ENCODE data around the gene CAMK1D. TPM values are rescaled to one million over a fixed set of nuclear protein-coding genes. Genes with fewer than 3 reads are reported as not detected.
"Not testable (repeated sequence)": the region's sequence is repeated elsewhere in the genome, so short reads cannot be mapped to it uniquely, and the experiment has no call there.

Gene CAMK1D
- total RNA-seq, 6 experiments from 2014 or later, result 5.3 to 10.8 (median 9.5) TPM

DNA sequence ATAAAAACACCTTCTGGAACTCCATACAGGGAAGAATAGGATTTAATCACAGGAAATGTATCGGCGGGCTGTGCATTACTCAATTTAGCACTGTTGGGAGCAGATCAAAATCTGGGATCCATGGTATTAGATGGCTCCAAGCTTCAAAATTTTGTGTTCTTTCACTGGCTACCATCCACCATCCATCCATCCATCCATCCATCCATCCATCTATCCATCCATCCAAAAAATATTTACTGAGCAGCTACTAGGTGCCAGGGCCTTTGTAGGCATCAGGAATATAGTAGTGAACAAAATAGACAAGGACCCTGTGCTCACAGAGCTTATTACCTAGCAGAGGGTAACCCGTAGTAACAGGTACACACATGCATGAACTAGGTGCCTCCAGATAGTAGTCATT is 372.0 kb downstream of the CAMK1D start:
- no peak for ATAC-seq
- TF ChIP-seq, protein P1, sequence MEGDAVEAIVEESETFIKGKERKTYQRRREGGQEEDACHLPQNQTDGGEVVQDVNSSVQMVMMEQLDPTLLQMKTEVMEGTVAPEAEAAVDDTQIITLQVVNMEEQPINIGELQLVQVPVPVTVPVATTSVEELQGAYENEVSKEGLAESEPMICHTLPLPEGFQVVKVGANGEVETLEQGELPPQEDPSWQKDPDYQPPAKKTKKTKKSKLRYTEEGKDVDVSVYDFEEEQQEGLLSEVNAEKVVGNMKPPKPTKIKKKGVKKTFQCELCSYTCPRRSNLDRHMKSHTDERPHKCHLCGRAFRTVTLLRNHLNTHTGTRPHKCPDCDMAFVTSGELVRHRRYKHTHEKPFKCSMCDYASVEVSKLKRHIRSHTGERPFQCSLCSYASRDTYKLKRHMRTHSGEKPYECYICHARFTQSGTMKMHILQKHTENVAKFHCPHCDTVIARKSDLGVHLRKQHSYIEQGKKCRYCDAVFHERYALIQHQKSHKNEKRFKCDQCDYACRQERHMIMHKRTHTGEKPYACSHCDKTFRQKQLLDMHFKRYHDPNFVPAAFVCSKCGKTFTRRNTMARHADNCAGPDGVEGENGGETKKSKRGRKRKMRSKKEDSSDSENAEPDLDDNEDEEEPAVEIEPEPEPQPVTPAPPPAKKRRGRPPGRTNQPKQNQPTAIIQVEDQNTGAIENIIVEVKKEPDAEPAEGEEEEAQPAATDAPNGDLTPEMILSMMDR (IDR thresholded peaks at IDR 0.05), result no peak
- TF ChIP-seq POLR2A (IDR thresholded peaks at IDR 0.05), result no peak
- Histone ChIP-seq H3K27ac (no peak overlapping the region), H3K4me1 (peaks cover 0 to 29% (median 8%) of the 10 kb centered on the region in 4 donors), H3K27me3 (no peaks in the 10 kb centered on the region), H3K36me3 (no peaks in the 10 kb centered on the region), H3K4me3 (no peak overlapping the region), H3K9me3 (no peaks in the 10 kb centered on the region)
- DNase-seq, result no peak
- 100% methylated on average over 3 of the region's 3 CpGs for WGBS (ENCODE audit: insufficient coverage, low coverage, low lambda C conversion rate, missing lambda C conversion rate)
- intact Hi-C loops (cut with DNase I), result no loop called here

DNA sequence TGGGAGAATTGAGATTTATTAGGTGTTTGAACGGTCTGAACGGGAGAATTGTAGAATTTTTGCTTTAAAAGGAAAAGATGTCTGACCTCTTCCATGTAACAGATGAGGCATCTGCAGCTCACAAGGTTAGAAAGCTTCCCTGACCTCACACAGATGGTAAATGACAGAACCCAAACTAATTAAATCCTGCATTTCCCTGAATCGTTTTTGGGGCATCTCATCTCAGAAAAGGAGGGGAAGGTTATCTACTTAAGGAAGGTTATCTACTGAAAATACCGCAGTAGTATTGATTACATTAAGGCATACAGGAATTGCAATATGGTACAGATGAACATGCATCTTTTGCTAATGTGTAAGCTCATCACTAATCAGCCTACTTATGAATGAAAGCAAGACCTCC is 373.9 kb downstream of the CAMK1D start:
- DNase-seq, result no peak
- no peaks in the 10 kb centered on the region for H3K36me3 ChIP-seq
- TF ChIP-seq POLR2A (IDR thresholded peaks at IDR 0.05), result no peak
- TF ChIP-seq, protein P1 (IDR thresholded peaks at IDR 0.05), result no peak
- WGBS (ENCODE audit: insufficient coverage, low coverage, low lambda C conversion rate, missing lambda C conversion rate), result 63% methylated on average over 4 of the region's 4 CpGs
- no peak overlapping the region for H3K4me3 ChIP-seq
- H3K27me3 ChIP-seq, result no peaks in the 10 kb centered on the region
- peaks cover 0 to 24% (median 8%) of the 10 kb centered on the region in 4 donors for H3K4me1 ChIP-seq
- intact Hi-C loops (cut with DNase I), result no loop called here
- H3K9me3 ChIP-seq, result no peaks in the 10 kb centered on the region
- ATAC-seq, result no peak
- no peak overlapping the region for H3K27ac ChIP-seq

DNA sequence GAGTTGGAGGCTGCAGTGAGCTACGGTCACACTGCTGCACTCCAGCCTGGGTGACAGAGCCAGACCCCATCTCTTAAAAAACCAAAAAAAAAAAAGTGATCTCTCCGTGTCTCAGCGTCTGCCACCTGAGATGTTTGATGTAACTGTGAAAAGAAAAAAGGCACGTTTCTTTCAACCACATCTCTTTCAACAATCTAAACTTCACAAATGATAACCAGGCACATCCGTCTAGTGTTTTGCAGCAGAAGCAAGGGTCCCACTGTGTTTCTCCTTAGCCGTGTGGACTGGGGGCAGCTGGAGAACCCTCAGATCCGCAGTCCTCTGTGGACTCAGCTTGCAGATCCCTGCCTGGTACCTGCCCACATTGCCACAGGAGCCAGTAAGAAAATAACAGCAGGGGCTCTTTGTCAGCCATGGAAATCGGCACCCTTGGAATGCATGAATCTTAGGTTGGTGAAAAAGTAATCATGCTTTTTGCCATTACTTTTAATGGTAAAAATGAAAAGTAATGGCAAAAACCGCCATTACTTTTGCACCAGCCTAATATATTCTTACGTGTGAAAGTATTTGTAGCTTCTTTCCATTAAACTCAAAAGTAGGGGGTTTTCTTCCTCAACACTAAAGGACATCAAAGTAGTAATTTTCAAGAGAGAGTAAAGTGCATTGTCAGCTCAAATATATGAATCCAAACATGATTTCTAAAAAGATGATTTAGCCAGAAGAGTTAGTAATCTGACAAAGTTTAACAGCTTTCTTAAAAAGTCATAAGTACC is 375.6 kb downstream of the CAMK1D start:
- Histone ChIP-seq H3K27ac (no peak overlapping the region), H3K4me3 (no peak overlapping the region), H3K36me3 (no peaks in the 10 kb centered on the region), H3K9me3 (no peaks in the 10 kb centered on the region), H3K27me3 (no peaks in the 10 kb centered on the region), H3K4me1 (peaks cover 0 to 13% (median 5%) of the 10 kb centered on the region in 4 donors)
- TF ChIP-seq, protein P1 (IDR thresholded peaks at IDR 0.05), result no peak
- no peak for TF ChIP-seq POLR2A (IDR thresholded peaks at IDR 0.05)
- WGBS (ENCODE audit: insufficient coverage, low coverage, low lambda C conversion rate, missing lambda C conversion rate), result 82% methylated on average over 8 of the region's 10 CpGs
- ATAC-seq (no peak), DNase-seq (no peak)
- intact Hi-C loops (cut with DNase I), result no loop called here

DNA sequence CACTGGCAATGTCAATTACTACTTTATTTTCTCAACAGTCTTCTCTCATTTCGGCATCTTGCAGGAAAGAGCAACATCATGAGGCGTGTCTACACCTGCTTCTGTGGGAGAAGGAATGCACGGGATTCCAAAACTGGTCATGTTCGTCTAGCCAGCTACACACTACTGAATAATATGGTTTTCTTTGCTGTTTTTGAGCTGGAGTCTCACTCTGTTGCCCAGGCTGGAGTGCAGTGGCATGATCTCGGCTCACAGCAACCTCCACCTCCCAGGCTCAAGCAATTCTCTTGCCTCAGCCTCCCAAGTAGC is 376.2 kb downstream of the CAMK1D start:
- H3K4me3 ChIP-seq; H3K36me3 ChIP-seq; ATAC-seq; H3K4me1 ChIP-seq; H3K27ac ChIP-seq; intact Hi-C loops (cut with DNase I); DNase-seq; H3K27me3 ChIP-seq; H3K9me3 ChIP-seq: not testable (repeated sequence)
- WGBS (ENCODE audit: insufficient coverage, low coverage, low lambda C conversion rate, missing lambda C conversion rate), result 94% methylated on average over 5 of the region's 5 CpGs

DNA sequence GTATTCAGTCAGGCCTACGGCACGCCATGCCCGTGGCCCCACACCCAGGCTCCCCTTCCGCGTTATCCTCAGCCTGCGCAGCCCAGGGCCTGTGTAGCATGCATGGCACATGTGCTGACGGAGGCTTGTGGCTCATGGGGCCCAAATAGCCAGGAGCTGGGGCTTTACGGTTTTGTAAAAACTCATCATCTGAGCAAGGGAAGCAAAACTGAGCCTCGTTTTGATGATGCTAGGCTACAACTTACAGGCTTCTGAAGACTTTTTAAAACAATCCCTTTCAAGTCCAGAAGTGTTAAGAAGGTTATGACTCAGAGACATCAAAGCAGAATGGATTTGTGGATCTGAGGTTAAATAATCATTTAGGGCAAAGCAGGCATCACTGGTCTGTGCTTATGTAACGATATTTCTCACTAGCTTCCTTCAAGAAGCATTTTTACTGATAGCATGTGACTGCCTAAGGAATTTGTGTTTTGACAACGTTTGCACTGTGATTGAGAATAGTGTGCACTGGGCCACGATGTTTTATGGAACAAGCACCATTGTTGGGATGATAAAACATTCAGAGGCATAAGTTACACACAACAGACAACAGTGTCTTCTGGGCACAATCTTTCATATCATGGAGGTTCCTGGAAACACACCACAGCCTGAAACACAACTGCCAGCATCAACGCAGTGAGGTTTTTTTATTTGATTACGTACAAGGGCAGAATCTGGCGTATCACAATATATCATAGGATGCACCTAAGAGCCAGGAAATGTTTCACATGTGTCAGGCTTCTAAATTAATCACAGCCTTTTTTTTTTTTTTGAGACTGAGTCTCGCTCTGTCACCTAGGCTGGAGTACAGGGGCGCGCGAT is 377.9 kb downstream of the CAMK1D start:
- Histone ChIP-seq H3K27me3 (no peaks in the 10 kb centered on the region), H3K36me3 (no peaks in the 10 kb centered on the region), H3K27ac (no peak overlapping the region), H3K4me3 (no peak overlapping the region), H3K9me3 (no peaks in the 10 kb centered on the region), H3K4me1 (no peaks in the 10 kb centered on the region)
- DNase-seq (no peak), ATAC-seq (no peak)
- intact Hi-C loops (cut with DNase I), result no loop called here
- TF ChIP-seq POLR2A (IDR thresholded peaks at IDR 0.05), result no peak
- TF ChIP-seq, protein P1 (IDR thresholded peaks at IDR 0.05), result no peak
- WGBS (ENCODE audit: insufficient coverage, low coverage, low lambda C conversion rate, missing lambda C conversion rate), result 86% methylated on average over 10 of the region's 19 CpGs

Data from right lobe of liver (tissue), 6 donors.